NCI-H2171 (cell line): ENCODE measurements around the gene SNCA.

Experiments
- DNase-seq: peaks from one replicate; lab custom pipeline; 2025; lab: John Stamatoyannopoulos, UW

SNCA gene

GRCh38 chr4:89814362-89814761, 22.6 kb downstream of the SNCA start:
- no peak for DNase-seq

DNA sequence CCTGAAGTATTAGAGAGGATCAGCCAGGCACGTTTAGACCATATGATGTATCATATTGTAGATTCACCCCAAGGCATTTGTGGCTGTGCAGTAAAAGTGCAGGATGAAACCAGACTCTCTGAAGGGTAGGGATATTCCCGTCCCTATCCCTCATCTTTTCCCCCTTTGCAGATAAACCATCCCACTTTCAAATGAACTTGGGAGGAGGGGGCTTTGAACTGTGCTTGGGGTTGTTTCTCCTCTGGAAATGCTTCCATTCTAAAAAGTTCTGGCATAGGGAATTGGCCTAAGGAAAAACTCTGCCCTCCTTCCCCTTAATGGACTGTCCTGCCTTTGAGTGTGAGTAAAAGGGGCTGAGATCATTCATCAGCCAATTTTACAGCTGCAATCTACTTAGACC, 23.8 kb downstream of the SNCA start:
- DNase-seq = no peak

DNA sequence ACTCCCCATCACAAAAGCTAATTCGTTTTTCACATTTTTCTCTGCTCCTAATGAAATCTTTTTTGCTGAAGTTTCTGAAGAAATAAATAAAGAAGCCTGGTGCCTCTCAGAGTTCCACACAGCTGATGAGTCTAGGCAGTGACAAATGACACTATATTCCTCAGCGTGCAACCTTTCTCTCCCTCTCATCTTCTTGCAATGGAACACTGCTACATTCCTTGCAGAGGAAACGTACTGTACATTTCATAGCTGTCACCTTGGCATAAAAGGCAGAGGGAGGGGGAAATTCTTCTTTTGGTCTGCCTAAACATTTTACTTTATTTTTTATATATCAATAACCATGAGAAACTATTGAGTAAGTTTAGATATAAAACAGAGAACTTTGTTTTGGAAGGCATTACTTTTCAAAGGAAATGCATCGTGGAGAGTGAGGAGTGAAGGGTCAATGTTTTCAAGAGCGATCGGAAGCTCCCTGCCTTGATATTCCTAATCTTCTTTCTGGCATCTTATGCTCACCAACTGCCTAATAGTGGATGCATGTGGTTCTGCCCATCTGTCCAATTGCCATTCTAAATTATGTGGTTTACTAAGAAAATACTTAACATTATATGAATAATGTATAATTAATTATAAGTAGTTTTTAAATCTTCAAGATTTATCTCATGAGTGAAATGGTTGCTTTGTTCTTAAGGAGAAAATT, 29.4 kb downstream of the SNCA start:
- no peak for DNase-seq

DNA sequence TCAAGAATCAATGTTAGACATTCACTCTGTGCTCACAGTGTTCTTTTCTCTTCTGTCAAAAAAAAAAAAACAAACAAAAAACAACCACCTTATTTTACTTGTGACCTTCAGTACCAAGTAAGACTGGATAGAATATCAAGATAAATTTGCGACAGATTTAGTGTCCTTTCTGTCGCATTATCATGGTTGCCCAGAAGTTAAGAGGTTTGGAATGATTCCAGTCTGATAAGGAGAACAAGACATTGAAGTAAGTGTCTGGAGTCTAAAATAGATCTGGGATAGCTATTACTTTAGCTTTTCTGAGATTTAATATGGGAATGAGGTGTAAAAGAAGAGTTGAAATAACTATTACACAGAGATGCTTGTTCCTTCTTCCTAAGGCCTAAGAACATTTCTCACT, 31.7 kb downstream of the SNCA start:
- DNase-seq = no peak

GRCh38 chr4:89803915-89804314, 33.0 kb downstream of the SNCA start:
- DNase-seq = no peak

- DNase-seq = no peak
These were observed 33.9 kb downstream of the SNCA start for GRCh38 chr4:89803036-89803435.

DNA sequence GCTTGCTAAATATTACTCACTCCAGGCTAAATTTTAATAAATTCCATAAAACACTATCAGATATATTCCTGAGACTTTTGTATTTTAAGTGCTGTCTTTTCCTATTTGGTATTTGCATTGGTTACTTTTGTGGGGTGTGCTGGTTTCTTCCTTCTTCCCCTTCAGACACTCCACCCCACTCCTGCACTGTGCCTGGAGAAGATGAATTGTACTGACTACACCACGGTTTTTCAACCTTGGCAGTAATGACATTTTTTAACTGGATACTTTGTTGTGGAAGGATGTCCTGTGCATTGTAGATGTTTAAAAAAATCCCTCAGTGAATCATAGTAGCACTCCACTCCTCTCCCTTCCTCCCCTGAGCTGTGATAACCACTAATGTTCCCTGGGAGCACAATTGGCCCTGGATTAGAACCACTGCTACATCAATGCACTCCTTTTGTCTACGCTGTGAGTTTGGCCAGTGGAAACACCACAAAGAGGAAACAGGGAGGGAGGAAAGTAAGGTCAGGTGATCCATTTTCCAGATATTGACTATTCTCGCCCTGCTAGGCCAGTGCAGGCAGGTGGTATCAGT, 36.3 kb downstream of the SNCA start:
- no peak for DNase-seq

- no peak for DNase-seq
These were observed 36.9 kb downstream of the SNCA start for GRCh38 chr4:89800012-89800516.

DNA sequence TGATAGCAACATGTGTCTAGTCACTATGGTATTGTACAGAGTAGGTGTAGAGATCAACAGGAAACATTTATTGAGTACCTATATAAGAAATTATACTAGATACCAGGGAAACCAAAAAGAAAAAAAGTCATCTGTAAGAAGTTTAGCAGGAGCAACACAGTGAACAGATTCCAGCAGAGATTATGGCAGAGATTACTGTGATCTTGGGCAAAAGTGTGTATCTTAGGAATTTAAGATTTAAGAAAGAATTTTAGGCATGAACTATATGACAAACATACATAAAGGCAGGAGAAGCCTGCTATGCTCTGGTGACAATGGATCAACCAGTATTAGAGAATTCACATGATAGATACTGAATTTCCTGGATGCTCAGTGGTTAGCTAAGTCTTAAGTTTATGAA, 37.9 kb downstream of the SNCA start:
- DNase-seq = no peak

- no peak for DNase-seq
These were observed 39.8 kb downstream of the SNCA start for GRCh38 chr4:89797117-89797516.

- no peak for DNase-seq
These were observed 48.5 kb downstream of the SNCA start for GRCh38 chr4:89788206-89789072.

DNA sequence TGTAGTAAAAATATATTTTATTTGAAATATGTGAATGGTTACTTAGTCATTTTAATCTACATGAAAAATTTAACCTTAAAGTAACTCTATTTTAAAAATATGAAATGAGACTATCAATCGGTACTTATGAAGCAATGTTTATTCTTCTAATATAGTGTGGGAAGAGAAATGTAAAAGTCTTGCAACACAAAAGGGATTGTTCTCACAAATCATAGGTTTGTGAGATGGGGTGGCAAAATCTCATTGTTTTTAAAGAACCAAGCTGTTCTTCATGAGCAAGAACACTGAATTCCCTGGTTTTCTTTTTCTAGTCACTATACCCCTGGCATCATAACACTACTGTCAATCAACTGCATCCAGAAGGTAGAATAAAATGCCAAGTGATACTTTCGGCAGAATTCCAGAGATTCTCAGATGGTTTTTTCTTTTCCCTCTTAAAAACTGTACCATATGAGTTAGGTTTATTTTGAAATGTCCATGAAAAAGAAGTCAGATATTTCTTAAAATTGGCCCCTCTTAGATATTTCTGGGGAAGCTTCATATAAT, 52.2 kb downstream of the SNCA start:
- DNase-seq = no peak

- no peak for DNase-seq
These were observed 55.6 kb downstream of the SNCA start for GRCh38 chr4:89781321-89781720.

DNA sequence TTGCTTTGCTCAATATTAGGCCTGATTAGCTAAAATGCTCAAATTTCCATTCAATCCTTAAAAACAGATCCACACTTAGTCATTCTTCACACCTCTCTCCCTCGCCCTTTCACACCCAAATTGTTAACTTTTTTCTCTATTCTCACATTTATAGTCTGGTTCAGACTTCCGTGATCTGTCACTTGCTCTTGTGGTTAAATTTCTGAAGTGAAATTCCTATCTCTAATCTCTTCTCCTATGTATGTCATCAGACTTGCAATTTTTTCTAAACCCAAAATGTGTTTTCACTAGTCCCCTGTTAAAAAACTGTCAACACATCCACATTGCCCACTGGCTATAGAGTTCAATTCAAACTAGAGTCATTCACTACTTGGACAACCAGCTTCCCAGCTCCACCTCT, 63.2 kb downstream of the SNCA start:
- DNase-seq = no peak

- DNase-seq = no peak
These were observed 67.1 kb downstream of the SNCA start for GRCh38 chr4:89769856-89770255.

DNA sequence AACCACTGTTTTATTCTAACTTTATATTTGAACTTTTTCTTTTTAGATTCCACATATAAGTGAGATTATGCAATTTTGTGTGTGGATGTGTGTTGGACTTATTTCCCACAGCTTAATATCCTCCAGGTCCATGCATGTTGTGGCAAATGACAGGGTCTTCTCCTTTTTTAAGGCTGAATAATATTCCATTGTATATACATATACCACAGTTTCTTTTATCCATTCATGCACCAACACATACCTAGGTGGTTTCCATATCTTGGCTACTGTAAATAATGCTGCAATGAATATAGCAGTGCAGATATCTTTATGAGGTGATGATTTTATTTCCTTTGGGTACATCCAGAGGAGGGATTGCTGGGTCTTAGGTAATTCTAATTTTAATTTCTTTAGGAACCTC, 69.0 kb downstream of the SNCA start:
- DNase-seq = no peak

DNA sequence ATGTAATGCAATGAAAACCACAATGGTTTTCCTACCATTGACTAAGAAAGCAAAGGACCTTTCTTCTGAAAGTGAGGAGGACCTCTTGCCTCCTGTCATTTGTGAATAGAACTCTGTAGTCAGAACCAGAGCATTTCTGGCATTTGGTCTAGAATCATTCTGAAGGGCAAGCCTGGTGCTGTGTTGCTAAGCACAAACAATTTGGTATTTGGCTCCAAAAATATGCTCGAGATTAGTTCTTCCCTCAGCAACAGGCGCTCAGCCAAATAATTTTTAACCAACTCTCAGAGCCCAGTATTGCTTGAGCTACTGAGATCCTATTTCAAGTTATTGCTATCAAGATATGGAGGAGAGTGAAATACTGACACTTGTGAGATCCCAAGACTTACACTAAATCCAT, 71.0 kb downstream of the SNCA start:
- no peak for DNase-seq

GRCh38 chr4:89765528-89765927, 71.4 kb downstream of the SNCA start:
- DNase-seq = no peak

- no peak for DNase-seq
These were observed 74.7 kb downstream of the SNCA start for GRCh38 chr4:89762311-89762710.

- no peak for DNase-seq
These were observed 77.5 kb downstream of the SNCA start for GRCh38 chr4:89759426-89759825.

- DNase-seq = peak; percentile 45
These were observed 79.7 kb downstream of the SNCA start for GRCh38 chr4:89757154-89757719.

DNA sequence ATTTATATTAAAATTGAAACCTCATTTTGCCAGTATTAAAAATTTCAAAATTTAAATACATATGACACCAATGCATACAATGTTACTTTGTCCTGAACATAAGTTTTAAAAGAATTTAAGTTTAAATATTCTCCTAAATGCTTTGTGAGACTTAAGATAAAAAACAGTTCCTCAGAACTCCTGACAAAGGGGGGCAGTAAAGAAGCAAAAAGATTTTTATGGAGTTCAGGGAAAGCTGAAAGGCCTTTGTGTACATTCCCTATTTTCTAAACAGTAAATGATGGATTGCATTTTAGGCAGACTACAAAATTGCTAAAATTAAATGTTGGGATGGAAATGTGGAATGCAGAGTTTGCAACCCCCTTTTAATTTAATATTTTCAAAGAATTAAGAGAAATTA, 81.7 kb downstream of the SNCA start:
- no peak for DNase-seq
